HG03108 (cell line): ENCODE measurements around the gene BAIAP3.

Experiments used
- ATAC-seq: cut with Tn5 transposase; IDR thresholded peaks from one replicate; pipeline ENCODE4 v1.9.1; 2021; ENCODE audit warnings: moderate library complexity; ENCODE audit not compliant: unreplicated experiment

The BAIAP3 gene

DNA sequence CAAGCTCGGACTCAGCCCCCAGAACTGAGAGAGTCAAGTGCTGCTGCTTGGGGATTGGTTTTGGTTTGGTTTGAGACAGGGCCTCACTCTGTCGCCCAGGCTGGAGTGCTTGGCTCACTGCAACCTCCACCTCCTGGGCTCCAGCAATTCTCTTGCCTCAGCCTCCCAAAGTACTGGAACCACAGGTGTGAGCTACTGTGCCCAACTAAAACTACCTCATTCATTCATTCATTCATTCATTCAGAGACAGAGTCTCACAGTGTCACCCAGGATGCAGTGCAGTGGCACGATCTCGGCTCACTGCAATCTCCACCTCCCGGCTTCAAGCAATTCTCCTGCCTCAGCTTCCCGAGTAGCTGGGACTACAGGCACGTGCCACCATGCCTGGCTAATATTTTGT is 56.3 kb downstream of the BAIAP3 start:
- ATAC-seq: no peak

DNA sequence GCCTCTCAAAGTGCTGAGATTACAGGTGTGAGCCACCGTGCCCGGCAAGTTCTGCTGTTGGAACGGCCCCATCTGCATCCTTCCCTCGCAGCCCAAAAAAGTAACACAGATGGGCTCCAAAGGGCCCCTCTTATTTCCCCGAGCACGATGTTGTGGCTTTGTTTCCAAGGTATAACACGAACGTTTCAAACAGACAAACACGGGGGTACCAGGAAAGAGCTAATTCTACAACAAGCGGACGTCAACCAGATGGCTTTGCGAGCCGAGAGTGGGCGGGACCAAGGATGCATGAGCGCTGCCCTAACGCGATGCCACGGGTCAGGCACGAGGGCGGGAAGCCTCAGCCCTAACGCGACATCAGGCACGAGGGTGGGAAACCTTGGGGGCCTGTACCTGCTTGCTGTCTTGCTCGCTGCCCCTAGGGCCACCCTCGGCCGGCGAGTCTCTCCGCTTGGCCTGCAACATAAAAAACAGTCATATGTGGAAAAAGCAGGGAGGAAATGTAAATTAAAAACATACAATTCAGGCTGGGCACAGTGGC is 56.9 kb downstream of the BAIAP3 start:
- ATAC-seq: no peak

DNA sequence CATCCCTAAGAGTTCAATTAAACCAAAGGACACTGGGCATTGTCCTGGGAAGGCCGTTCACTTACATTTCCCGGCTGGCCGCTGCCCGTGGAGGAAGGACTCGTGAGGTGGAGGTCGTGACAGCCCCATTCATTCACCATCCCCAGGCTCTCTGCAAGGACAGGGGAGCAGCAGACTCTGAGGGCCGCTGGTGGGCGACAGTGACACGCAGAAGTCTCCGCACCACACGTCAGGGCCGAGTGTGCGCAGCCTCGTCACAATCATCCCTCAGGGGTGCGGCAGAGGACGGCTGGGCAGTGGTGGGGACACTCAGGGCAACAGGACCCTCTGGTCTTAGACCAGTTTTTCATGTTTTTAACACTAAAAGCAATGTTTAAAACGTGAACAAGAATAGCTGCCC is 59.4 kb downstream of the BAIAP3 start:
- no peak for ATAC-seq

DNA sequence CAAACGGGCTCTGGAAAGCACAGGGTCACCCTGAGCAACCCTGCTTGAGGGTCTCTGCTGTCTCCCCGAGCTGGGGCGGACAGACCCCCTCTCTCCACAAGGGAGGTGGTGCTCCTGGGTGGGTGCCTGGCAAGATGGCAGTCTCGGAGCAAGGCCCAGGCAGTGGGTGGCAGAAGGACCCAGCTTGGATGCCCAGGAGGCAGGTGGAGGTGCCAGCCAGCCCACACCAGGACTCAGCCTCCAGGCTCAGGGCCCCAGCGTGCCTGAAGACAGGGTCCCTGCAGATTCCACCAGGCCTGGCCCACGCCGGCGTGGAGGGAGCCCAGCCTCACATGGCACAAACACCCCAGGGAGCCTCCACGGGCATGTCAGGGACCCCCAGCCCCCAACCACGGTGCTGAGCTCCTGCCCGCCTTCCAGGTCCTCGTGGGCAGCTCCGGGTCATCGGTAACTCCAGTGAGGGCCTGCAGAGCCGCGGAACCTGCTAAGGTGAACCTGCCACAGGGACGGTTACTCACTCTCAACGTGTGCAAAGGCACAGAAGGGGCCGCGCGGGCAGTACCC is 60.2 kb downstream of the BAIAP3 start:
- ATAC-seq: no peak

DNA sequence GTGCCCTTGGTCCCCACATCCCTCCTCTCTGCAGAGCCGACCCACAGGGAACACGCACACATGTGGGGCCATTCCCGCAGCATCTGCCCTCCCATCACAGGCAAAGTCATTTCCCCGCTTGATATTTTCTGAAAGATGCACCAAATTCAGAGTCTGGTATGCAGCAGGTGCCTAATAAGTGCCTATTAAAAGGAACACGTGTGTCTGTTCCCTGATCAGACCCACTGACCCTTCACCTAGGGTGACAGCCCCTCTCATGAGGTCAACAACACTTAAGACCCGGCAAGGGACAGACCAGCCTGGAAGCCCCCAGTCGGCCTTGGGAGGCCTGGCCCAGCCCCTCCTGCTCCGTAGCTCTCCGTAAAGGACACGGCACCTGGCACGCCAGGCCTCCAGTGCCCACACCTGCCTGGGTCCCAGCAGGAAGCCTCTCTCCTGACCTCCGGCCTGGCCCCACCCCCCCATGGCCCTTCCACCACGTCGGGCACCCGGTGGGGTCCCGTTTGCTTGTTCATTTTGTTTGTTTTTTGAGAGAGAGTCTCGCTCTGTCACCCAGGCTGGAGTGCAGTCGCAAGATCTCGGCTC is 61.0 kb downstream of the BAIAP3 start:
- ATAC-seq: no peak

DNA sequence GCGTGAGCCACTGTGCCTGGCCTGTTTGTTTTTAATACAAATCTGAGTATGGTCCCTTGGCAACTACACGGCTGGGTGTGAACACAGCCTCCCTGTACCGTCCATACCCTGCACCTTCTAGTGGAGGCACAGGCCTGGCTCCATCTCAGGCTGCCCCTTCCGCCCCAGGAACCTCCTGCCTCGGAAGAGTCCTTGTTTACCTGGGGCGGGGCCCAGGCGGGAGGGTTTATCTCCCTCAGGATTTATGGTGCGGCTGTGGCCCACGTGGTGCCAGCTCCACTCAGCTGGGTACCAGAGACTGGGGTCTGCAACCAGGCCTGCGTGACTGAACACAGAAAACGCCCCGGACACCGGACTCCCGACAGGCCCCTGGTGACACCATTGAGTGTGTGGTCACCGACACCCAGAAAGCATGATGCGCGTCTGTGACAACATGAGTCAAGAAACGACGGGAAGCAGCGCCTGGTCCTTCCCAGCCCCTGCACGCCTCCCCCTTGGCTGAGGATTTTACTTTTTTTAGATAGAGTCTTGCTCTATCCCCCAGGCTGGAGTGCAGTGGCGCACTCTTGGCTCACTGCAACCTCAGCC is 62.1 kb downstream of the BAIAP3 start:
- ATAC-seq: no peak

DNA sequence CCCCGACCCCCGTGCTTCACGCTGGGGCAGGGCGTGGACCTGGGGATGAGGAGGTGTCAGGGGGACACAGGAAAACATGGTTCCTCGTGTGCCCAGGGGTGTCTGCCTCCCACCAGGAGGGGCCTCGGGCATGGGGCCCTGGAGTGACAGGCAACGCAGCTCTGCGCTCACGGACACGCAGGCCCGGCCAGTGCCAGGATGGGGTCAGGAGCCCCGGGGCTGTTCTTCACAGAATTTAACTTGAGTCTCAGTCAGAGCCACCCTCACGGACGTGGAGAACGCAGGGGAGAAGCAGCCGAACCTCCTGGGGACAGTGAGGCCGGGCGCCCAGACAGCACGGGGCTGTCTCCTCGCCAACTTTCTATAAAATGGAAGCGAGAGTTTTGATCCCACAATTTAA is 64.3 kb downstream of the BAIAP3 start:
- no peak for ATAC-seq

DNA sequence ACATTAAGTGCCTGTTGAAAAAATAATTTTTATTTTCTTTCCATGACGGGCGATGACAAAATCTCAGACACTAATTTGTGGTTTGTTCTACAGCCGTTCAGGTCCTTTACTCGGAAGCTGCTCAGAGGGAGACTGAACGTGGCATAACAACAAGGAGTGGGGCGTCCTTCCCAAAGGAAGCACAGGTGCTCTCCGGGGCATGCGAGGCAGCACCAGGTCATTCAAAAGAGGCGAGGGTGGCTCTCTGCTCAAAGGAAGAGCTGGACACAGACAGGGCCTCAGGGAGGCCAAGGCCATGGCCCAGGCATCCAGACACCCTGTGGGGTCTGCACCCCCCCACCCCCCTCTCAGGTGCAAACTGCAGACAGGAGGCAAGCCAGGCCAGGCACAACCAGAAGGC is 64.9 kb downstream of the BAIAP3 start:
- ATAC-seq: no peak
